NT2/D1 (cell line): ENCODE measurements around the gene ZFP57.

ENCODE experiments used
- YY1 ChIP-seq: IDR thresholded peaks from 2 replicates; pipeline ENCODE4 v1.6.1; 2011; ENCODE audit not compliant: insufficient read length, insufficient read depth
- ZNF274 ChIP-seq: IDR thresholded peaks from 2 replicates; pipeline ENCODE4 v1.6.1; 2011; ENCODE audit warnings: mild to moderate bottlenecking, low read depth, low read length

DNA sequence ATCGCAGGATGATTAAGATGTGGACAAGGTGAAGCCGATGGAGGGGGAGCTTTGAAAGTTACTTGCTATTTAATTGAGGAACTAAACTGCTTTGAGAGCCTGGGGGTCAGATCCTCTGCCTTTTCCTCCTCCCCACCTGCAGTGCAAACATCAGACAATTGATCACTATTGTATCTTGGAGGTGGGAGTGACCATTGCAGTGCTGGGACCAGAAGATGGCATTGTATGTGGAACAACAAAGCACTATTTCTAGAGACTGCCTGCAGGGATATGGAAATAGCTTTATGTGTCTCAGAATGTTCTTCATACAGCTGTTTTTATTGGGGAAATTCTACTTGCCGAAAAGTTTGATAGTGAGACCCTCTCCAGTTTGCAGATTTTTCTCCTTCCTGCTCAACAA, 19.9 kb downstream of the ZFP57 start:
- TF ChIP-seq YY1 (no peak), ZNF274 (no peak)
